HL-60 (cell line): ENCODE results near the gene KHNYN.

Experiments
- DNase-seq, 2 experiments: peaks; one replicate each; pipeline ENCODE4 v3.0.0-alpha.2; 2010 to 2020; ENCODE audit warnings: low read depth in 1 of 2, low spot score in 1 of 2
- H3K27ac ChIP-seq: fragments of 250-450 bp; sonication (Bioruptor Pico); replicated peaks from 2 replicates; pipeline ENCODE4 v1.5.1; 2020; ENCODE audit warnings: mild to moderate bottlenecking, moderate library complexity
- H3K27me3 ChIP-seq: fragments of 250-450 bp; sonication (Bioruptor Pico); 2 replicates; pipeline ENCODE4 v1.5.1; 2021; ENCODE audit warnings: mild to moderate bottlenecking, moderate library complexity; ENCODE audit not compliant: insufficient read depth, poor library complexity, severe bottlenecking
- H3K4me3 ChIP-seq: replicated peaks from 2 replicates; pipeline ENCODE4 v1.5.1; 2011; ENCODE audit warnings: mild to moderate bottlenecking, control low read depth, low read length; ENCODE audit not compliant: insufficient read depth
- GABPA ChIP-seq: IDR thresholded peaks from 2 replicates; pipeline ENCODE4 v1.6.1; 2012; ENCODE audit warnings: low read depth
- POLR2AphosphoS5 ChIP-seq: IDR thresholded peaks from 2 replicates; pipeline ENCODE4 v1.6.1; 2012; ENCODE audit warnings: low read depth
- REST ChIP-seq: IDR thresholded peaks from 2 replicates; pipeline ENCODE4 v1.6.1; 2012; ENCODE audit warnings: low read depth; ENCODE audit not compliant: insufficient replicate concordance
- SPI1 ChIP-seq: IDR thresholded peaks from 2 replicates; pipeline ENCODE4 v1.6.1; 2012; ENCODE audit warnings: low read depth, mild to moderate bottlenecking, borderline replicate concordance
- TF ChIP-seq, protein P1 (sequence below): IDR thresholded peaks from one replicate; pipeline ENCODE4 v1.5.1; 2011; ENCODE audit warnings: low read length, control low read depth, inconsistent platforms; ENCODE audit not compliant: insufficient read depth

KHNYN gene

DNA sequence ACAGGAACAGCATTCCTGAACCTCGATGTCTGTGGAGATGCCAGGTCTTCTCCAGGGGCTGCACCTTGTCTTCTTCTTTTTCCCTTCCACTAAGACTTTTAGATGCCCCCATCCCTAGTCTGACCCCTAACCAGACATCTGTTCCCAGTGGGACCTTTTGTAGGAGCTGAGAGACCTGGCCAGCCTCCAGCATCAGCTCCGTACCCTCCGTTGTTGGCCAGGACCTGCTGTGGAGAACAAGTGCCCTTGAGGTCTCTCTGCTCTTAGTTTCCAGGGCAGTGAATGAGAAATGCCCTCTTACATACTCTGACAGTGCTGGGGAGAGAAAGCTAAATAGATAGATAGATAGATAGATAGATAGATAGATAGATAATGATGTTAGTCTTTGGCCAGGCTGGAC, 29.6 kb downstream of the KHNYN start:
- Histone ChIP-seq H3K27ac (no peak overlapping the region), H3K4me3 (no peak overlapping the region), H3K27me3 (no peaks in the 10 kb centered on the region)
- DNase-seq, result no peak
- TF ChIP-seq REST (no peak), SPI1 (no peak), GABPA (no peak), POLR2AphosphoS5 (no peak)
- TF ChIP-seq, protein P1, sequence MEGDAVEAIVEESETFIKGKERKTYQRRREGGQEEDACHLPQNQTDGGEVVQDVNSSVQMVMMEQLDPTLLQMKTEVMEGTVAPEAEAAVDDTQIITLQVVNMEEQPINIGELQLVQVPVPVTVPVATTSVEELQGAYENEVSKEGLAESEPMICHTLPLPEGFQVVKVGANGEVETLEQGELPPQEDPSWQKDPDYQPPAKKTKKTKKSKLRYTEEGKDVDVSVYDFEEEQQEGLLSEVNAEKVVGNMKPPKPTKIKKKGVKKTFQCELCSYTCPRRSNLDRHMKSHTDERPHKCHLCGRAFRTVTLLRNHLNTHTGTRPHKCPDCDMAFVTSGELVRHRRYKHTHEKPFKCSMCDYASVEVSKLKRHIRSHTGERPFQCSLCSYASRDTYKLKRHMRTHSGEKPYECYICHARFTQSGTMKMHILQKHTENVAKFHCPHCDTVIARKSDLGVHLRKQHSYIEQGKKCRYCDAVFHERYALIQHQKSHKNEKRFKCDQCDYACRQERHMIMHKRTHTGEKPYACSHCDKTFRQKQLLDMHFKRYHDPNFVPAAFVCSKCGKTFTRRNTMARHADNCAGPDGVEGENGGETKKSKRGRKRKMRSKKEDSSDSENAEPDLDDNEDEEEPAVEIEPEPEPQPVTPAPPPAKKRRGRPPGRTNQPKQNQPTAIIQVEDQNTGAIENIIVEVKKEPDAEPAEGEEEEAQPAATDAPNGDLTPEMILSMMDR, result no peak

DNA sequence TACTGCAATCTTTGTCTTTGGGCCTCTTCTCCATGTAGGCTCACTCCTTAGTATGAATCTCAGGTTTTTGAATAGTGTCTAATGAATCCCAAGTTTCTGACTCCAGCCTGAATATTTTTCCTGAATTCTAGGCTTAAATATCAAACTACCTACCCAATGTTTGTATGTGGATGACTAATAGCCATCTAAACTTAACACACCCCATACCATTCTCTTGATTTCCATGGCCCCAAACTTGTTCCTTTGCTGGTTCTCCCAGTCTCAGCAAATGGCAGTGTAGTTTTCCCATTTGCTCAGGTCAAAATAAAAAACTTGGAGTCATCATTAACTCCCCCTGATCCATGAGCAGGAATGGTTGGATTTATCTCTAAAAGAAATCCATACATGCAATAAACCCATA, 31.6 kb downstream of the KHNYN start:
- H3K27me3 ChIP-seq, result no peaks in the 10 kb centered on the region
- no peak overlapping the region for H3K27ac ChIP-seq
- H3K4me3 ChIP-seq, result no peak overlapping the region
- no peak for DNase-seq
- TF ChIP-seq REST (no peak), GABPA (no peak), SPI1 (no peak), POLR2AphosphoS5 (no peak)
- TF ChIP-seq, protein P1, result no peak

DNA sequence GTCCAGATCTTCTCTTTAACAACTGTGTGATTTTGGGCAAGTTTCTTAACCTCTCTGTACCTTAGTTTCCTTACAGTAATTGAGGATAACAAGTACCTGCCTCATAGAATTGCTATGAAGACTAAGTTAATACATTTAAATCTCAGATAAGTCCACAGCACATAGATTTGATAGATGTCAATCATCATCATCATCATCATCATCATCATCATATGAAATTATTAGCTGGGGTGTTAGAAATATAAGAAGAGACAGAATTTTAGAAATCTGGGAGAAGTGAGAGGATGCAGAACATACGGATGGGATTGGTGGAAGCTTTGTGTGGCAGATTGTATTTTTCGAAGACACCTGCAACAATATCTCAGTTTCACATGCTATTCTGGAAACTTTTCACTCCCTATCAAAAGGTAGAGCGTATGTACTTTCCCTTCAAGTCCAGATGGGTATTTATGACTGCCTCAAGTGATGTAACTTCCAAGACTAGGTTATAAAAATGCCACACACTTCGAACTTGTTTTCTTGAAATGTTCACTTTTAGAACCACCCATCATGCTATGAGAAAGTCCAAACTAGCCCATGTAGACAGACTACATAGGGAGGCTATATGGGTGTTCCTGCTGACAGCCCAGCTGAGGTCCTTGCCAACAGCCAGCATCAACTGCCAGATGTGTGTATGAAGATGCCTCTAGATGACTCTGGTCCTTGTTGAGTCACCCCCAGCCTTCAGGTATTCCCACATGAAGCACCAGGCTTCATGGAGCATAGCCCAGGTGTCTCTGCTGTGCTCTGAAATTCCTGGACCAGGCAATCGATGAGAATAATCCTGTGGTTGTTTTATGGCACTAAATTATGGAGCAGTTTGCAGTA, 33.5 kb downstream of the KHNYN start:
- DNase-seq, result no peak
- Histone ChIP-seq H3K27me3 (no peaks in the 10 kb centered on the region), H3K4me3 (no peak overlapping the region), H3K27ac (no peak overlapping the region)
- TF ChIP-seq, protein P1, result no peak
- TF ChIP-seq GABPA, result no peak
- no peak for TF ChIP-seq SPI1
- no peak for TF ChIP-seq POLR2AphosphoS5
- no peak for TF ChIP-seq REST
